GM20431 (cell line): Measurements from ENCODE around the gene CDC7.

Experiments used
- in situ Hi-C: fragments of 300-500 bp; cut with MseI, MboI; formaldehyde crosslinking; loops from one replicate; pipeline ENCODE4 v1.15.0; 2020; ENCODE audit warnings: low sequenced_read_pairs; ENCODE audit not compliant: unreplicated experiment

Gene CDC7

GRCh38 chr1:91545506-91546300 lies 45.1 kb downstream of the CDC7 start:
- in situ Hi-C loops = no loop called here

- in situ Hi-C loops = no loop called here
Observed at GRCh38 chr1:91546301-91546581, 45.6 kb downstream of the CDC7 start.

DNA sequence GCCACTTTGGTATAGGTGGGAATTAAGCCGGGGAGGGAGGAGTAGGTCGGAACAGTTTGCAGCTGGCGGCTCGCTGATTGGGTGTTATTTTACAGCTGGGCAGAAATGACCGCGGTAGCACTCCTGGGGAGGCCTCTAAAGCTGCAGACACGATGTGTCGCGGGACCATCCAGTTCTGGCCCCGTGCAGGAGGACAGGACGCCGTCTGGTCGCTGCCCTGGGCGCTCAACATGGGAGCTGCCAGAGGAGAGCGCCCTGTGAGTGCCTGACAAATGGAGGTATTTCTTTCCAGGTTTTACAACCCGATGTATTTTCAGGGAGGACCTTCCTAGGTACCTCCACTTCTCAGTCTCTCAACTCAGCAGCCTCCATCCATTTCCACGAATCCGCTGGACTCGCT lies 46.2 kb downstream of the CDC7 start:
- in situ Hi-C loops = no loop called here

- in situ Hi-C loops = no loop called here
Observed at GRCh38 chr1:91548376-91549040, 47.9 kb downstream of the CDC7 start.

DNA sequence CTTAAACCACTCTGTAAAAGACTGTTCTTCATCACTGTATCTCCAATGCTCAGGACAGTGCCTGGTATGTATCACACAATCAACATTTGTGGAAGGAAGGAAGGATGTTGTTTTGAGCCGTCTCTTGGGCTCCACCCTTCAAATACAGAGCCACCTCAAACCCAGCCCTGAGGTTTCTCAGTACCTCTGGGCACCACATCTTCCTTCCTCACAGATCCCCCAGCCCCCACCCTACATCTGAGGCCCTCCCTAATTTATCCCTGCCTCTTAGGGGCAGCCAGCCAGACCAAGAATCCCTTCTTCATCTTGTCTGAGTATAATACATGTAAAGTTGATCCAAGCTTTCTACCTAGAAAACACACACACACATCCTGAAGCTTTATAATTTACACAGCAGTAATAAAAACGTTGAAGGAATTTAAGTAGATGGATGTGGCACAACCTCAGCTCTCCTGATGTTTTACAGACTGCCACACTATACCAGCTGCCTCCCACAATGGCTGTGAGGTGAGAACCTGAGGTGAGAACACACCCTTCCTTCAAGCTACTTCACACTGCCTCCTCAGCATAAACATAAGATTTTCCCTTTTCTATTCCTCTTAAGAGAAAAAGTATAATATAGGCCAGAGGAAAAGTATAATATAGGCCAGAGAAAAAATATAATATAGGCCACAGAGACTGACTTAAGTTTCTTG lies 48.5 kb downstream of the CDC7 start:
- in situ Hi-C loops = no loop called here

GRCh38 chr1:91550961-91551360 lies 50.3 kb downstream of the CDC7 start:
- in situ Hi-C loops = no loop called here

- in situ Hi-C loops = no loop called here
Observed at GRCh38 chr1:91552091-91552490, 51.4 kb downstream of the CDC7 start.

DNA sequence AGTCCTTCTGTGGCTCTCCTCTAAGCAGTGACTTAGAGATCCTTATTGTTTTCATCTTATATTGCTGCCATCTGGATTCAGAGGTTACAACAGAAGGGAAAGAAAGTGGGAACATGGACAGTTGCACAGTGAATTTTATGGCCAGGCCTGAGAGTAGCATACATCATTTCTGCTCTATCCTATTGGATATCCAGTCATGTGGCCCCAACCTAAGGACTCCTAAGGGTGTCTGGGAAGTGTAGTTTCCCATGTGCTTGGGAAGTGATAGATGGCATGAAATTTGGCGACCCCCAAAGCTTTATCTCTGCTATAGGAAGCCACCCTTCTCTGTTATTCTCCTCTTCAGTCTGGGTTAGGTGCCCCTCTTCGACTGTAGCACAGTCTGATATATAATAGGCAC lies 51.9 kb downstream of the CDC7 start:
- in situ Hi-C loops = no loop called here

DNA sequence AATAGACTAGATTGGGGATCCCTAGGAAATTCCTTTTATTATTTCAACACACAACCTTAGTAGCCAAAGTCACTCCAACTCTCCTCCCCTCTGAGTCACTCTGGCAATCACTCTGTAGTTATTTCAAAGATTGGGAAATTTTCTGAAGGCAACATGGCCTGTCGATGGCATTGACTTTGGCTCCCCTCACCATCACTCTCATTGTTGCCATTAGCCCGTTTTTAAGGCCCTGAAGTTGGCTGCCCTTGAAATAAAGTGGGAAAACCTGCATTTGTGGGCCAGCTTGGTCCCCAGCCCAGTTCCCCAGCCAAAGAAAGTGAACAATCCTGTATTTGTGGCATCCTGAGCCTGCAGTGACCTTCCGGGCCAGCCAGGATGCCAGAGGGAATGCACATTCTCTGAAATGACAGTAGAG lies 52.5 kb downstream of the CDC7 start:
- in situ Hi-C loops = no loop called here

- in situ Hi-C loops = no loop called here
Observed at GRCh38 chr1:91555074-91555730, 54.6 kb downstream of the CDC7 start.

- in situ Hi-C loops = no loop called here
Observed at GRCh38 chr1:91555821-91556531, 55.3 kb downstream of the CDC7 start.

DNA sequence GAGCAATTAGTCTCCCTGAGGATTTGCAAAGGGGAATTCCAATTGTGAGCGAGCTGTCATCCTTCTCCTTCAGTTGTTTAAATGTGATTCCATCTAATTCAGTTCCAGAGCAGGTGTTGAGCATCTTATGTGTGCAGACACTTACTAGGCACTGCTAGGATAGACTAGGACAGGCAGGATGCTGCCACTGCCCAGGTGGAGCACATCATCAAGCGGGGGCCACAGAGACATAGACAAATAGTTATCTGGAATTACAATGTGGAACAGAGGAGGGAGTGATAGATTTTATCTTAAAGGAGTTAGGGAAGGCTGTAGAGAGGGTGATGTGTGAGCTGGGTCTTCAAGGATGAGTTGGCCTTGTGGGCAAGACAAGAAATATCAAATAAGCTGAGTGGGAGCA lies 55.9 kb downstream of the CDC7 start:
- in situ Hi-C loops = no loop called here

- in situ Hi-C loops = no loop called here
Observed at GRCh38 chr1:91557039-91557690, 56.5 kb downstream of the CDC7 start.

- in situ Hi-C loops = no loop called here
Observed at GRCh38 chr1:91557826-91558225, 57.2 kb downstream of the CDC7 start.

DNA sequence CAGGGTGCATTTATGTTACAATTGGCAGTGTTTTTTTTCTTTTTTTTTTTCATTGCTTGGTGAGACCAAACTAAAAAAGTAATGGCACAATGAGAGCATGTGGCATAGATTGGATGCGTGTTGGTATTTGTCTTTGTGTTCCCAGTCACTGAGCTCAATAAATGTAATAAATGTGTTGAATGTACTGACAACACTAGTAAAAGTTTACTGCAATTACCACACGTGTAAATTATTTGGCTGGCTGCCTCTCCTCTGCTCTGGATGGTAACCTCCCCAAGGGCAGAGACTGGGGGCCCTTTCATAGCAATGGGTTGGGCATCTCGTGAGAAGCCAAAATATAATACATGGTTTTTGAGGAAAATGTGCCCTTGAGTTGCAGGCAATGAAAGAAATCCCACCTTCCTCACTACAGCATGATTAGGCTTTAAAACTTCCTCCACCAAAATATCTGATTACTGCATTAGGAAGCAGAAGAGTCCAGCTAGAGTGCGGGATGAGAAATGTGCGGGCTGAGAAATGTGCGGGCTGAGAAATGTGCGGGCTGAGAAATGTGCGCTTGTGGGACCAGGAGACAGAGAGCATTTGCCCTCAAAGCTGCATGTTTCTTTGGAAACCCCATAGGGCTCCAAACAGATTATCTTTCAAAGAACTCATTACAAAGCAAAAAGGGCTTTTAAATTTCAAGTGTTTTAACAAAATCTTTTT lies 58.5 kb downstream of the CDC7 start:
- in situ Hi-C loops = no loop called here

DNA sequence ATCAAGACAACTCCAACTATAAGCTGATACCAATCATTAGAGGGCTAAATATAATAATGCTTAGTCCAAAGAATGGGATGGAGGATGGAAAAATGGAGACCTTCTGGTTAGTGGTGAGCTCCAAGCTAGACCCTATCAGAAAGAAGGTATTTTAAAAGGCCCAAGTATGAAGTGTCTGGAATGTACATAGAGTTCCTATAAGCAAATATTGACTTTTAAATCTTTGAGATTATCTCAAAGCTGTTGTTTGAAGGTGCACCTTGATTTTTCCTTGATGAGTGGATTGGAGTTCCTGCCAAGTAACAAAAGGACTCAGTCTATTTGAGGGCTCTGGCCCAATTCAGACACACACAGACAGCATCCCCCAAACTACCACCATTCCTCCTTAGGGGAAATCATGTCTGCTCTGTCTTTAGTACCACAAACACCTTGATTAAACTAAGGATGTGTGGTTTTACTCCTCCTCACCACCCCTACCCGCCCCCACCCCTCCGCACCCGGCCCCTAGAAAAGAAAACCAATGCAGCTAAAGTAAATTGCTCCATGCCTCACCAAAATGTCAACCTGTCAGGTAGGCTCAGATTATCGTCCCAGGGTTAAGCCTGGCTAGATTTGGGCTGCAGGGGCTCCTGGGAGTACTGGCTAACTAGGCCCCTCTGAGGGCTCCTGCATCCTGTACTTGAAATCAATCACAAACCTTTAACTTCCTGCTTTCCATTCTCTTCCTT lies 59.4 kb downstream of the CDC7 start:
- in situ Hi-C loops = no loop called here

GRCh38 chr1:91564888-91565701 lies 64.4 kb downstream of the CDC7 start:
- in situ Hi-C loops = no loop called here

DNA sequence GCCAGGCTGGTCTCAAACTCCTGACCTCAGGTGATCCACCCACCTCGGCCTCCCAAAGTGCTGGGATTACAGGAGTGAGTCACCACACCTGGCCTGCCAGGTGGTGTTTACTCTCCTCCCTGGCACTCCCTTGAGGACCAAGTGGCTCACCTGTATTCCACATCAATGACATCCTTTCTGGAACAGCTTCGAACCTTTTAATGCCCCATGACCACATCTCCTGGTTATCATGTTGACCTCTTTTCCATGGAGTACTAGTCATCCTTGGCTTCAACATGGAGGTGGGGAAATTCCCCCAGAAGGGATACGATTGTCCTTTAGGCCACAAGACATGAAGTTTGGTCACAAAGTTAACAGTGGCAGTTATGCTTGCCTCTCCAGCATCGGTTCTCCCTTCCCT lies 66.9 kb downstream of the CDC7 start:
- in situ Hi-C loops = no loop called here
